ENCODE measurements around the gene IL1RAPL2. TPM values are rescaled to one million over a fixed set of nuclear protein-coding genes. Genes with fewer than 3 reads are reported as not detected.

Gene IL1RAPL2
- total RNA-seq, 4 donors from 2014 or later = 0.19 to 0.38 TPM; not detected in 2

GRCh38 chrX:105565856-105566255 lies 999.9 kb downstream of the IL1RAPL2 start:
- H3K4me3 ChIP-seq (ENCODE audit: low read depth, poor library complexity, severe bottlenecking) = no peak overlapping the region
- DNase-seq (ENCODE audit: low spot score in 2 of 2) = no peak
- TF ChIP-seq CTCF (IDR thresholded peaks at IDR 0.05) = no peak
- 50 to 54% methylated on average over 2 of the region's 2 CpGs for WGBS, 2 donors
- intact Hi-C loops (cut with DNase I; ENCODE audit: low total_unique reads) = no loop called here

- no peak for TF ChIP-seq CTCF (IDR thresholded peaks at IDR 0.05)
- TF ChIP-seq POLR2A (IDR thresholded peaks at IDR 0.05) = no peak
- DNase-seq (ENCODE audit: low spot score in 2 of 2) = no peak
- H3K4me3 ChIP-seq (ENCODE audit: low read depth, poor library complexity, severe bottlenecking) = no peak overlapping the region
- intact Hi-C loops (cut with DNase I; ENCODE audit: low total_unique reads) = no loop called here
Measured at GRCh38 chrX:105567082-105567481, 1001.1 kb downstream of the IL1RAPL2 start.

DNA sequence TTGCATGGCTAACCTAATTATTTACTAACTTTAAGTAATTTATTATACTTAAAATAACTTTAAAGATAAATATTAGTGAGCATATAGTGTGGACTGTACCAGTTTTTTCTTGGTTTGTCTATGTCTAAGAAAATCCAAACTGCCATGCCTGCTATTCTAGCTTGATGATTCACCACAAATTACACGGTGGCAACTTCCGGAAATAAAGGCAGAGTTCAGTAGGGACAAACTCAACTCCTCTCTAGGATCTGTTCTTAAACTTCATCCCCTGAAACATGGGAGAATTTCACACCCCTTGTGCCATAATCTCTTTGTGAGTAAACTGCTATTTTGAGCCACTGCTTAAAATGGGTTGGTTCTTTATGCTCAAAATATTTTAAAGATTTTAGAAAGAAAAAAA lies 1042.7 kb downstream of the IL1RAPL2 start:
- TF ChIP-seq CTCF (IDR thresholded peaks at IDR 0.05) (no peak), POLR2A (IDR thresholded peaks at IDR 0.05) (no peak)
- WGBS, 2 donors = 47 to 62% methylated on average over 2 of the region's 2 CpGs
- DNase-seq (ENCODE audit: low spot score in 2 of 2) = no peak
- H3K4me3 ChIP-seq (ENCODE audit: low read depth, poor library complexity, severe bottlenecking) = no peak overlapping the region
- intact Hi-C loops (cut with DNase I; ENCODE audit: low total_unique reads) = no loop called here

- WGBS, 2 donors = 66 to 67% methylated on average over 3 of the region's 3 CpGs
- intact Hi-C loops (cut with DNase I; ENCODE audit: low total_unique reads) = no loop called here
- no peak for DNase-seq (ENCODE audit: low spot score in 2 of 2)
- no peak overlapping the region for H3K4me3 ChIP-seq (ENCODE audit: low read depth, poor library complexity, severe bottlenecking)
- no peak for TF ChIP-seq POLR2A (IDR thresholded peaks at IDR 0.05)
- TF ChIP-seq CTCF (IDR thresholded peaks at IDR 0.05) = no peak
Measured at GRCh38 chrX:105609530-105609929, 1043.5 kb downstream of the IL1RAPL2 start.

DNA sequence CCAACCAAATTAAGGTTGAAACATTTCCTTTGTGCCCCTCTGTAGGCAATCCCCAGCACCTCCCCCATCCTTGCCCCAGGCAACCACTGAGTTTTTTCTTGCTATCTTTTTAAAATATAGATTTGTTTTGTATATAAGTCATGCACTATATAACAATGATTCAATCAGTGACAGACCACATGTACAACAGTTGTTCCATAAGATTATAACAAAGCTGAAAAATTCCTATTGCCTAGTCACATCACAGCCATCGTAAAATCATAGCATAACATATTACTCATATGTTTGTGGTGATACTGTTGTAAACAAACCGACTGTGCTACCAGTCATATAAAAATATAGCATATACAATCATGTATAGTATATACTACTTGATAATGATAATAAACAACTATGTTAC lies 1044.4 kb downstream of the IL1RAPL2 start:
- intact Hi-C loops (cut with DNase I; ENCODE audit: low total_unique reads) = no loop called here
- no peak for DNase-seq (ENCODE audit: low spot score in 2 of 2)
- 34 to 35% methylated on average over 2 of the region's 2 CpGs for WGBS, 2 donors
- TF ChIP-seq CTCF (IDR thresholded peaks at IDR 0.05) (no peak), POLR2A (IDR thresholded peaks at IDR 0.05) (no peak)
- no peak overlapping the region for H3K4me3 ChIP-seq (ENCODE audit: low read depth, poor library complexity, severe bottlenecking)

GRCh38 chrX:105618393-105619101 lies 1052.5 kb downstream of the IL1RAPL2 start:
- 70 to 71% methylated on average over 3 of the region's 3 CpGs for WGBS, 2 donors
- intact Hi-C loops (cut with DNase I; ENCODE audit: low total_unique reads) = no loop called here
- TF ChIP-seq POLR2A (IDR thresholded peaks at IDR 0.05) = no peak
- no peak for TF ChIP-seq CTCF (IDR thresholded peaks at IDR 0.05)
- H3K4me3 ChIP-seq (ENCODE audit: low read depth, poor library complexity, severe bottlenecking) = no peak overlapping the region
- no peak for DNase-seq (ENCODE audit: low spot score in 2 of 2)
